HT-29 (cell line): Measurements from ENCODE around the gene SLC33A1. TPM values are rescaled to one million over a fixed set of nuclear protein-coding genes. Genes with fewer than 3 reads are reported as not detected.

Experiments used
- DNase-seq: peaks from one replicate; pipeline ENCODE4 v3.0.0-alpha.2; 2015; ENCODE audit warnings: low spot score
- total RNA-seq: library from RNA; depleted of rRNA; stranded (reverse); fragments of >200 nt; shearing (Covaris generic); gene quantifications from 2 replicates; pipeline ENCODE4 v1.2.3, GENCODE V29; 2014; rRNA removed

Gene SLC33A1
- total RNA-seq, 1 experiment from 2014 or later: 19.6 TPM

- no peak for DNase-seq
These were observed 61.7 kb downstream of the SLC33A1 start for GRCh38 chr3:155792532-155792931.

- no peak for DNase-seq
These were observed 63.0 kb downstream of the SLC33A1 start for GRCh38 chr3:155791190-155791589.

DNA sequence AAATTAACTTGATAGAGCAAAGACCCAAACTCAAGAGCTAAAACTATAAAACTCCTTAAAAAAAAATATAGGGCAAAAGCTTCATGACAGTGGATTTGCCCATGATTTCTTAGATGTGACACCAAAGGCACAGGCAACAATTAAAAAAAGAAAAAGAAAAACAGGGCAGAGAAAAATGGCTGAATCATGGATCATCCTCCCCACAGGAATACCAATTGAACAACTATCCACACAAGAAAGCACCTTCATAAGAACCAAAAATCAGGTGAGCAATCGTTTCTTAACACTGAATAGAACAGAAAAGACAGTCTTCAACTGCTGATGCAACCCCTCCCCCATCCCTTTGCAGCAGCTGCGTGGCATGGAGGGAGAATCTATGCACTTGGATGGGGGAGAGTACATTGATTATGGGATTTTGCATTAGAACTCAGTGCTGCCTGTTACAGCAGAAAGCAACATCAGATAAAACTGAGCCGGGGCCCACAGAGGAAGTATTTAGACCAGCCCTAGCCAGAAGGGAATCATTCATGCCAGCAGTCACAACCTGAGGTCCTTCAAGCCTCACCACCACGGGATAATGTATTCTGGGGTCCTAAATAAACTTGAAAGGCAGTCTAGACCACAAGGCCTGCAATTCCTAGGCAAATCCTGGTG, 63.8 kb downstream of the SLC33A1 start:
- DNase-seq: no peak

- peak; percentile 31 for DNase-seq
These were observed 68.4 kb downstream of the SLC33A1 start for GRCh38 chr3:155785662-155786295.

GRCh38 chr3:155782390-155782953, 71.8 kb downstream of the SLC33A1 start:
- no peak for DNase-seq

GRCh38 chr3:155780291-155780690, 73.9 kb downstream of the SLC33A1 start:
- DNase-seq: no peak

DNA sequence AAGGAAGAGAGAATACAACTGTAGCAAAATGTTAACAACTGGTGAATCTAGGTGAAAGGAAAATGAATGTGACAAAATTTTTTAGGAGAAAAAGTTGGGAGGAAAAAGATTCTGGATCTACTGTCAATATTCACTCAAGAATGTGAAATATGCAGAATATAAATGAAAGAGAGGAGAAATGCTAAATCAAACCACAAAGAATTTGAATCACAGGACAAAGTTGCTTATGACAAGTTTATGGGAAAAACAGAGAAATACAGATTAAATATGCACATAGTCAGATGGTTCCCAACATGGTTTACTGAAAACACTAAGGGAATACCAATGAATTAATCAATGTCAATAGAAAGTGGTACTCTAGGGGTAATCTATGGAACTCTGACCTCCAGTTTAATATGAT, 75.8 kb downstream of the SLC33A1 start:
- no peak for DNase-seq

DNA sequence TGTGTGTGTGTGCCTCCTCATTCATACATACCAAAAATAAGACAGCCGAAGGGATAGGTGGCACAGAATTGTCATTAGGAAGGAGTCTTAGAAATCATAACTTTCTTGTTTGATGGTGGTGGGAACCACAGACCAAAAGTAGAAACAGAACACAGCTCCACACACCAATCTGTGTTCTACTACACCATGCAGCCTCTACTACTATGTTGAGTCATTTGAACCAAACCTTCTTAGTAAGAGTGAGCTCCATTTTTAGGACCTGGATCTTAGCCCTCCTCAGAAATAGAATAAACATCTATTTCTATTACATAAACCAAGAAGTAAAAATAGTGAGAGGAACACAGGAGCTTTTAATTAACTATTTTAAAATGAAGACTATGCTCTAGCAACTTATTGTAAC, 81.4 kb downstream of the SLC33A1 start:
- DNase-seq: no peak

DNA sequence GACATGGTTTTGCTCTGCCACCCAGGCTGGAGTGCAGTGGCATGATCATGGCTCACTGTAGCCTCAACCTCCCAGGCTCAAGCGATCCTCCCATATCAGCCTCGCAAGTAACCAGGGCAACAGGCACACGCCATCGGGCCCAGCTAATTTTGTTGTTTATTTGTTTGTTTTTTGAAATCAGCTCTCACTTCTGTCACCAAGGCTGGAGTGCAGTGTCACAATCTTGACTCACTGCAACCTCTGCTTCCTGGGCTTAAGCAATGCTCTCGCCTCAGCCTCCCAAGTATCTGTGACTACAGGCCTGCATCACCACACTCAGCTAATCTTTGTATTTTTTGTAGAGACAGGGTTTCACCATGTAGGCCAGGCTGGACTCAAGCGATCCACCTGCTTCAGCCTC, 83.1 kb downstream of the SLC33A1 start:
- DNase-seq: no peak

Other genes starting within 250 kb of the SLC33A1 start
- 1.9 TPM in 2 replicates for gene PLCH1, start 109.4 kb downstream of the SLC33A1 start, total RNA-seq
- gene C3orf33, start 48.1 kb downstream of the SLC33A1 start, total RNA-seq: 0.68 and 1.1 TPM in 2 replicates
- 23.4 and 23.8 TPM in 2 replicates for gene GMPS, start 16.2 kb upstream of the SLC33A1 start, total RNA-seq